AML-193 (cell line): Measurements from ENCODE around the gene ARAP3.
"Not testable (repeated sequence)": the region's sequence is repeated elsewhere in the genome, so short reads cannot be mapped to it uniquely, and the experiment has no call there.

ENCODE experiments used
- DNase-seq, 2 experiments: peaks; one replicate each; lab custom pipeline; 2025; lab: John Stamatoyannopoulos, UW

ARAP3 gene, protein sequence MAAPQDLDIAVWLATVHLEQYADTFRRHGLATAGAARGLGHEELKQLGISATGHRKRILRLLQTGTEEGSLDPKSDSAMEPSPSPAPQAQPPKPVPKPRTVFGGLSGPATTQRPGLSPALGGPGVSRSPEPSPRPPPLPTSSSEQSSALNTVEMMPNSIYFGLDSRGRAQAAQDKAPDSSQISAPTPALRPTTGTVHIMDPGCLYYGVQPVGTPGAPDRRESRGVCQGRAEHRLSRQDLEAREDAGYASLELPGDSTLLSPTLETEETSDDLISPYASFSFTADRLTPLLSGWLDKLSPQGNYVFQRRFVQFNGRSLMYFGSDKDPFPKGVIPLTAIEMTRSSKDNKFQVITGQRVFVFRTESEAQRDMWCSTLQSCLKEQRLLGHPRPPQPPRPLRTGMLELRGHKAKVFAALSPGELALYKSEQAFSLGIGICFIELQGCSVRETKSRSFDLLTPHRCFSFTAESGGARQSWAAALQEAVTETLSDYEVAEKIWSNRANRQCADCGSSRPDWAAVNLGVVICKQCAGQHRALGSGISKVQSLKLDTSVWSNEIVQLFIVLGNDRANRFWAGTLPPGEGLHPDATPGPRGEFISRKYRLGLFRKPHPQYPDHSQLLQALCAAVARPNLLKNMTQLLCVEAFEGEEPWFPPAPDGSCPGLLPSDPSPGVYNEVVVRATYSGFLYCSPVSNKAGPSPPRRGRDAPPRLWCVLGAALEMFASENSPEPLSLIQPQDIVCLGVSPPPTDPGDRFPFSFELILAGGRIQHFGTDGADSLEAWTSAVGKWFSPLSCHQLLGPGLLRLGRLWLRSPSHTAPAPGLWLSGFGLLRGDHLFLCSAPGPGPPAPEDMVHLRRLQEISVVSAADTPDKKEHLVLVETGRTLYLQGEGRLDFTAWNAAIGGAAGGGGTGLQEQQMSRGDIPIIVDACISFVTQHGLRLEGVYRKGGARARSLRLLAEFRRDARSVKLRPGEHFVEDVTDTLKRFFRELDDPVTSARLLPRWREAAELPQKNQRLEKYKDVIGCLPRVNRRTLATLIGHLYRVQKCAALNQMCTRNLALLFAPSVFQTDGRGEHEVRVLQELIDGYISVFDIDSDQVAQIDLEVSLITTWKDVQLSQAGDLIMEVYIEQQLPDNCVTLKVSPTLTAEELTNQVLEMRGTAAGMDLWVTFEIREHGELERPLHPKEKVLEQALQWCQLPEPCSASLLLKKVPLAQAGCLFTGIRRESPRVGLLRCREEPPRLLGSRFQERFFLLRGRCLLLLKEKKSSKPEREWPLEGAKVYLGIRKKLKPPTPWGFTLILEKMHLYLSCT (N-terminal part only)

DNA sequence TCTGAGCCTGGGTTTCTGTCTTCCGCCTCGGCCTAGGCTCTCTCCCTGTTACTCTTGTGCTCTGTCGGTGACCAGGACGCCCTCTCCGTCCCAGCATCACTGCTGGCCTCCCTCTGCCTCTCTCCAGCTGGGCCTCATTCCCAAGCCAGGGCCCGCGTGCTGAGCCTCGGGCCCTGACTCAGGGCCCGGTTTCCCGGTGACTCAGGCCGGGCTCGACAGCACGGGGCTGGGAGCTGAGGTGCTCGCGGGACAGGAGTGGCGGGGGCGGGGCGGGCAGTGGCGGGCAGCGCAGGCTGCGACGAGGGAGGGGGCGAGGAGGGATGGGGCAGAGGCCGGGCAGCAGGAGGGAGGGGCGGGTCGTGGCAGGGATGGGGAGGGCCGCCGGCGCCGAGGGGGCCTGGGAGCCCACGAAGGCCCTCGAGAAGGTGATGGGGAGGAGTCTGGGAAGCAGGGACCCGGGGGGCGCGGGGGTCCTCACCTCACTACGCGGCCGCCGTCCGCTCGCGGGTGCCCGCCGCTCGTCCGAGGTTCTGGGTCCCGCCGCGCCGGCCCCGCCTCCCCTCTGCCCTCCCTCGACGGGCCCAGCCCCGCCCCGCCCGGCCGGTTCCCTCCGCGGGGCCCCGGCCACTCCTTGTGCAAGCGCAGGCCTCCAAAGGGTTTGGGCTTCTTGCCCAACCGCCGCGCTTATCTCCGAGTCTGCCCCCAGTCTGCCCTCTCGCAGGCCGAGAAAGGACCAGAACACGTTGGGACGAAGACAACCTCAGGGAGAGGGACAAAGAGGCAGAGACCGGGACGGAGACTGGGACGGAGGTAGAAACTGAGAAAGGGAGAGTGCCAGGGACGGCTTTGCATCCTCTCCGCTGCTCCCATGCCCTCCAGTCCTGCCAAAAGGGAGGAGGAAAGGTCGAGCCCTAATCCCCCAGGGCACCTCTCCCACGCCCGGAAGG lies at the start of gene ARAP3:
Gene ARAP3, minus strand, starts transcription at position 536 of the 947 bp plus-strand sequence. CDS start 1,744 bp downstream, outside the sequence.
- peak; percentile 77 to 78 for DNase-seq

GRCh38 chr5:141729387-141730006 lies 47.5 kb upstream of the ARAP3 start:
- no peak for DNase-seq

GRCh38 chr5:141725891-141726290 lies 43.9 kb upstream of the ARAP3 start:
- no peak for DNase-seq

DNA sequence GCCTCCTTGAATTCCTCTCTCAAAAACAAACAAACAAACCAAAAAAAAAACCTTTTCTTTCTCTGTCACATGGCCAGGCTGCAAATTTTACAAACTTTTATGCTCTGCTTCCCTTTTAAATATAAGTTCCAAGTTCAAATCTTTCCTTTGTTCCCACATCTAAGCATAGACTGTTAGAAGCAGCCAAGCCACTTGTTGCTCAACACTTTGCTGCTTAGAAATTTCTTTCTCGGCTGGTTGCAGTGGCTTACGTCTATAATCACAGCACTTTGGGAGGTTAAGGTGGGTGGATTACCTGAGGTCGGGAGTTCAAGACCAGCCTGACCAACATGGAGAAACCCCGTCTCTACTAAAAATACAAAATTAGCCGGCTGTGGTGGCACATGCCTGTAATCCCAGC lies 43.1 kb upstream of the ARAP3 start:
- DNase-seq = not testable (repeated sequence)

DNA sequence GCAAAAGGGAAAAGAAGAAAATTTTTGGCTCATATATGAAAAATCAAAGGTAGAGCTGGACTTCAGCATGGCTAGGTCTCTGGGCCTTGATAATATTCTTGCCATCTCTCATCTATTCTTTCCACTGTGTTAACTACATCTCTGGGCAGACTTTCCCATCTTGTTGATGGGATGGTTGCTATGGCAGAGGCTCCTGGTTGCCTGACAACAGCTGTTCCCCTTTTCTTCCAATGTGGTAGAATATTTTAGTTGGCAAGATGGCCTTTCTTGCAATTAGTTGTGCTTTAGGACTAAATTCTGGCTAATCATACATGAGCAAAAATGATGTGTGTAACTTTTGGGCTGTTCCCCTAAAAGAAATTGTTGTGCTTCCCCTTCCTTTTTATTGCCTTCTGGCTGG lies 40.2 kb upstream of the ARAP3 start:
- no peak for DNase-seq

- no peak for DNase-seq
Observed at GRCh38 chr5:141717043-141717442, 35.0 kb upstream of the ARAP3 start.

DNA sequence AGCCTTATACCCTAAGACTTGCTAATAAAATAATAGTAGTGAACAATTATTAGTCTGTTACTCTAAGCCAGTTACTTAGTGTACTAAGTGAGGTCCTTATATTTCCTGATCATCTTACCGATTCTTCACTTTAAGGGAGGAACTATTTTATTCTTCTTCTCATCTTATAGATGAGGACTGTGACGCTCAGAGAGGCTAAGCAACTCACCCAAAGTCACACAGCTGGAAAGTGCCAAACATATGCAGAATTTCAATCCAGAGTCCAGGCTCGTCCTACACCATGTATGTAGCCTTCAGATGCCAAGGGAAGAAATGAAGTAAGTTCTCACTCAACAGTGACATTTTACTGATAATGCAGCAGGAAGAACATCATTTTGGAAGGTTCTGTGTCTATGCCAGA lies 34.4 kb upstream of the ARAP3 start:
- DNase-seq = no peak

GRCh38 chr5:141716009-141716408 lies 34.0 kb upstream of the ARAP3 start:
- no peak for DNase-seq

DNA sequence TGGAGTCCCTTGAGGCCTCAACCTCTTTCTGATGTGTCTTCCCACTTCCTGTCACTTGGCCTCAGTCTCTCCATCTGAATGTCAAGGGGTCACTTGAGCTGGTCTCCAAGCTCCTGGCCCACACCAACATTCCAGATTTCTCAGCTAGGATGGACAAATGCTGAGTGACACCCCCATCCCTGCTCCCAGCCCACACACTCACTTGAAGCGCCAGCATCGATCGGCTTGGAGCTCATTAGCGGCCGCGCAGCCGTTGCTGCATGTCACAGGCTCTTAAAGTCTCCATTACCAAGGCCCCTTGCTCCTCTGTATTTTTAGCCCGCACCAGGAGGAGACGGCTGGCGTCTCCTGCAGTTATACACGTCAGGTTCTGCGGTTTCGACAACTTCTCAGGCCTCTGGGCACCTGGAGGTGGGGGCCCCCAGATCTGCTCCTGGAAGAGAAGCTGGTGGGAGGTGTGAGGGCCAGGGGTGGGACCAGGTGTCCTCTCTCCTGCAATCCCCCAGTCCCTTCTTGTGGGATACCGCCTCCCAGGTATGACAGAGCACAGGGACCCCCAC lies 33.4 kb upstream of the ARAP3 start:
- DNase-seq = no peak

DNA sequence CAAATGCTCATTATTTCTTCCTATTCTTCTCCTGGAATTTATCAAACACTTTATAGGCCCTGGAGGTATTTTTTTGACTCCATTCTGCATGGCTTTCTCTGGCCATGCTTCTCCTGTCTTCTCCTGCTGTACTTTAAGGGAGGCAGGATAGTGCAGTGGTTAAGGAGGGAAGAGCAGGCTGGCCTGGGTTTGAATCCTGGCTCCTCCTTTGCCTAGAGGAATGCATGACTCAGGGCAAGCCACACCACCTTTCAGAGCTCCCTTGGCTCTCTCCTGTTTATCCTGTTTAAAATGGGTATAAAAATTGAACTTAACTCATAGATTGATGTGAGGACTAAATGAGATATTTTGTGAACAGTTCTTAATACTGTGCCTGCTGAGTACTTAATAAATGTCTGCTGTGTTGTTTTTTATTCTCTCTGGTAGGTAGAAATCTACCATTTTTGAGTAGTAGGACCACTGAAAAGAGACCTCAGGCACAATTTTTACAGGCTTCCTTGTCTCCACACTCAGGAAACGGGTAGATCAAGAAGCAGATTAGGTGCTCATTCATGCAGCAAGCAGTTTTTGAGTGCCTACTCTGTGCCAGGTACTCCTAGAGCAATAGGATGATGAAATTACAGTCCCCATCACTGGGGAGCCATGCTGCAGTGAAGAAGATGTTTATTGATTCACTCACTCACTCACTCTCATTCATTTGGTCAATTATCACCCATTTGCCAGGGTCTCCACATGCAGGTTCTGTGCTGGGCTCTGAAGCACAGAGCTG lies 32.7 kb upstream of the ARAP3 start:
- no peak for DNase-seq

GRCh38 chr5:141713616-141714309 lies 31.7 kb upstream of the ARAP3 start:
- no peak for DNase-seq

- no peak for DNase-seq
Observed at GRCh38 chr5:141711687-141712086, 29.7 kb upstream of the ARAP3 start.

GRCh38 chr5:141709699-141710267 lies 27.8 kb upstream of the ARAP3 start:
- DNase-seq = no peak

DNA sequence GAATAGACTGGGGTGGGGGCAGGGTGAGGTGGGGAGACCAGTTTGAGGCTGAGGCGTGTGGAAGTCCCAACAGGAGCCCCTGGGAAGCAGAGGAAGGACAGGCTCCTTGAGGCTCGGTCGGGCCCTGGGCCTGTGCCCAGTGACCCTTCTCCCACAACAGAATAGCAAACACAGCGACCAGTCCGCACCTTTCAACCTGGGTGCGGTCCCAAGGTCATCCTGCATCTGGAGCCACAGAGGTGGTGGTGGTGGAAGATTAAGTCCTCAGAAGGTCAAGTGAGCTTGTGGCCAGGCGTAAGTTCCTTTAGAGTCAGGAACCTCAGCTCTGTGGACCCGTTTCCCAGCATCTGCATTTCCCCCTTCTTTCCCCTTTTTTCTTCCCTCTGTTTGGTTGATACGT lies 26.0 kb upstream of the ARAP3 start:
- no peak for DNase-seq

DNA sequence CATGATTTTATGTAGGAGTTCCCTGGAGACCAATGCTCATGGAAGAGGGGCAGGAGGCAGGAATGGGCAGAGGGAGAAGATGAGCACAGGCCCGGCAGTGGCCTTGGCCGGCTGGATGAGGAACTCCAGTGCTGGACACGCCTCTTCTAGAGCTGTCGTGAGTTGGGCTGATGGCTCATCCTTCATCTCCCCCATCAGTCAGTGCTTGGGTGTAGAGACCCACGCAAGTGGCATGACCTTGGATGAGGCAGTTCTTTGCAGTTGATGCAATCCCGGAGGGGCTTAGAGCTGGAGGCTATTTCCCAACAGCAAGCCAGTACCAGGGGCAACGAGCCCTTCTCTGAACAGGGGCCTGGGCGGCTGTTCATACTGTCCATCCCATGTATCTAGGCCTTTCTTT lies 25.5 kb upstream of the ARAP3 start:
- no peak for DNase-seq

GRCh38 chr5:141706121-141706520 lies 24.1 kb upstream of the ARAP3 start:
- DNase-seq = no peak

DNA sequence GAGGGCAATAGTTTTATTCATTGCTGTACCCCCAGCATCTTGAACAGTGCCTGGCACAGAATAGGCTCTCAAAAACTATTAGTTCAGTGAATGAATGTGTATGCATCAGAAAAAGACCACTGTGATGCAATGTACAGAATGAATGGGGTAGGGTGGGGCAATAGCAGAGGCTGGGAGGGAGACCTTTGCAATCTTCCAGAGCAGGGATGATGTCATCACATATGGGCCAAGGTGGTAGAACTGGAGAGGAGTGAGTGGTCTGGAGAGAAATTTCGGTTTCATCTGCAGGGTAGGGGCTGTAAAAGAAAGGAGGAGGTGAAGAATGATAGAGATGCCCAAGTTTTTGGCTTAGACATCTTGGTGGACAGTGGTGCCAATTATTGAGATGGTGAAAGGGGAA lies 23.4 kb upstream of the ARAP3 start:
- no peak for DNase-seq

DNA sequence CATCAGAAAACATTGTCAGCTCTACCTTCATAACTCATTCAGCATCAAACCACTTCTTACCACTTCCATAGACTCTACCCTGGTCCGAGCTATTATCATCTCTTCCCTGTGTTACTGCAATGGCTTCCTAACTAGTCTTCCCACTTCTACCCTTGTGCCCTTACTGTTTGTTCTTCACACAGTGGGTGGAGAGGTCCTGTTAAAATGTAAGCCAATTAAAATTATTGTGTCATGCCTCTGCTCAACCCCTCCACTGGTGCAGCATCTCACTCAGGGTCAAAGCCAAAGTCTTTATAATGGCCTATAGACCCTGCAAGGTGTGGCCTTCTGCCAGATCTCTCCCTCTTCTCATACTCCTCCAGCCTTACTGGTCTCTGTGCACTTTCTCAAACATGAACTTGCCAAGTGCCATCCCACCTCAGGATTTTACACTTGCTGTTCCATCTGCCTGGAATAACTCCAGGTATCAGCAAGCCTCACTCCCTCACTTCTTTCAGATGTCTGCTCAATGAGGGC lies 22.8 kb upstream of the ARAP3 start:
- DNase-seq = no peak
